ENCODE measurements around the gene CCDC17. TPM values are rescaled to one million over a fixed set of nuclear protein-coding genes. Genes with fewer than 3 reads are reported as not detected.

The CCDC17 gene
- total RNA-seq, 4 donors from 2014 or later, result 9.0 to 21.3 (median 10.0) TPM

- in situ Hi-C loops (cut with MboI; ENCODE audit: low pct_ligation_motif_present in 1 of 4, low pct_unique_long_range_greater_than_20kb in 1 of 4, low sequenced_read_pairs in 3 of 4) (loop anchor here in 2 of 4 donors (10.0 kb wide), 2 partner anchors 69 to 229 kb away; partner anchors contain the start of genes CCDC163 (in 1 of the 2), MMACHC (in 1 of the 2), MUTYH (in 1 of the 2) and TOE1 (in 1 of the 2)), intact Hi-C loops (cut with DNase I; ENCODE audit: low total_unique reads) (no loop called here)
- Histone ChIP-seq H3K27ac (no peak overlapping the region), H3K4me3 (no peak overlapping the region), H3K27me3 (no peaks in the 10 kb centered on the region), H3K9me3 (no peaks in the 10 kb centered on the region), H3K4me1 (no peaks in the 10 kb centered on the region), H3K36me3 (no peaks in the 10 kb centered on the region)
- no peak for DNase-seq
- 67% methylated on average over 3 of the region's 3 CpGs; no CpG with 5 or more reads in 1 of the 2 donors for WGBS, 2 donors (ENCODE audit: low coverage in 1 of 2)
- no peak for TF ChIP-seq EP300 (IDR thresholded peaks at IDR 0.05; ENCODE audit: low read depth)
- no peak for TF ChIP-seq POLR2A (IDR thresholded peaks at IDR 0.05)
- no peak for TF ChIP-seq CTCF (IDR thresholded peaks at IDR 0.05)
- TF ChIP-seq POLR2AphosphoS5 (IDR thresholded peaks at IDR 0.05), result no peak
Observed at GRCh38 chr1:45573231-45573804, 50.5 kb downstream of the CCDC17 start.

GRCh38 chr1:45570631-45571030, 53.2 kb downstream of the CCDC17 start:
- Histone ChIP-seq H3K4me3 (no peak overlapping the region), H3K9me3 (no peaks in the 10 kb centered on the region), H3K27ac (no peak overlapping the region), H3K36me3 (peaks cover 0 to 15% (median 6%) of the 10 kb centered on the region in 4 donors), H3K27me3 (no peaks in the 10 kb centered on the region), H3K4me1 (peaks cover 0 to 6% (median 2%) of the 10 kb centered on the region in 4 donors)
- TF ChIP-seq POLR2AphosphoS5 (IDR thresholded peaks at IDR 0.05), result no peak
- TF ChIP-seq CTCF (IDR thresholded peaks at IDR 0.05), result no peak
- TF ChIP-seq POLR2A (IDR thresholded peaks at IDR 0.05), result no peak
- TF ChIP-seq EP300 (IDR thresholded peaks at IDR 0.05; ENCODE audit: low read depth), result no peak
- in situ Hi-C loops (cut with MboI; ENCODE audit: low pct_ligation_motif_present in 1 of 4, low pct_unique_long_range_greater_than_20kb in 1 of 4, low sequenced_read_pairs in 3 of 4) (loop anchor here in 2 of 4 donors (10.0 kb wide), 2 partner anchors 66 to 226 kb away; partner anchors contain the start of genes CCDC163 (in 1 of the 2), MMACHC (in 1 of the 2), MUTYH (in 1 of the 2) and TOE1 (in 1 of the 2)), intact Hi-C loops (cut with DNase I; ENCODE audit: low total_unique reads) (no loop called here)
- DNase-seq, result no peak
- WGBS, 2 donors (ENCODE audit: low coverage in 1 of 2), result 79 to 82% methylated on average over 3 to 4 of the region's 4 CpGs

Small RNA genes within 50 kb of the gene (small RNA-seq; reads per million reads assigned to genes)
- gene AL355480.1 (0 reads per million in 4 donors), gene AL355480.2 (0 to 0.24 (median 0) reads per million in 4 donors), gene AL355480.3 (0 reads per million in 4 donors), gene AL355480.4 (0 reads per million in 4 donors)

Other genes with a start within 250 kb of the CCDC17 start
- gene TESK2, start 132.9 kb downstream of the CCDC17 start, total RNA-seq, result 10 to 100 TPM in 3 of 4 donors, 1 to 10 TPM in 1; 5.2 to 32.2 (median 14.5) TPM
- gene CCDC163, start 124.0 kb downstream of the CCDC17 start, total RNA-seq, result 1 to 10 TPM in 1 of 4 donors, under 1 TPM in 1, not detected in 2; 0.27 to 1.1 TPM
- 10 to 100 TPM in 1 of 4 donors, 1 to 10 TPM in 3; 3.7 to 21.3 (median 4.5) TPM for gene MMACHC, start 123.8 kb downstream of the CCDC17 start, total RNA-seq
- gene PRDX1, start 102.2 kb downstream of the CCDC17 start, total RNA-seq, result 100 to 1,000 TPM; 120 to 291 (median 189) TPM
- gene AKR1A1, start 73.2 kb downstream of the CCDC17 start, total RNA-seq, result 100 to 1,000 TPM in 3 of 4 donors, 10 to 100 TPM in 1; 86.5 to 158 (median 128) TPM
- gene NASP, start 40.0 kb downstream of the CCDC17 start, total RNA-seq, result 10 to 100 TPM; 34.4 to 62.2 (median 37.5) TPM
- gene GPBP1L1, start 62.5 kb upstream of the CCDC17 start, total RNA-seq, result 100 to 1,000 TPM; 162 to 284 (median 222) TPM
- 10 to 100 TPM in 3 of 4 donors, 1 to 10 TPM in 1; 6.4 to 47.2 (median 28.0) TPM for gene TMEM69, start 64.1 kb upstream of the CCDC17 start, total RNA-seq
- 10 to 100 TPM; 12.8 to 36.4 (median 15.8) TPM for gene IPP, start 126.6 kb upstream of the CCDC17 start, total RNA-seq
- 100 to 1,000 TPM; 160 to 313 (median 161) TPM for gene MAST2, start 179.6 kb upstream of the CCDC17 start, total RNA-seq